Measurements from ENCODE around the gene LETM1. TPM values are rescaled to one million over a fixed set of nuclear protein-coding genes. Genes with fewer than 3 reads are reported as not detected.

Gene LETM1
- total RNA-seq, 2 experiments from 2014 or later: 58.3 to 66.8 TPM

DNA sequence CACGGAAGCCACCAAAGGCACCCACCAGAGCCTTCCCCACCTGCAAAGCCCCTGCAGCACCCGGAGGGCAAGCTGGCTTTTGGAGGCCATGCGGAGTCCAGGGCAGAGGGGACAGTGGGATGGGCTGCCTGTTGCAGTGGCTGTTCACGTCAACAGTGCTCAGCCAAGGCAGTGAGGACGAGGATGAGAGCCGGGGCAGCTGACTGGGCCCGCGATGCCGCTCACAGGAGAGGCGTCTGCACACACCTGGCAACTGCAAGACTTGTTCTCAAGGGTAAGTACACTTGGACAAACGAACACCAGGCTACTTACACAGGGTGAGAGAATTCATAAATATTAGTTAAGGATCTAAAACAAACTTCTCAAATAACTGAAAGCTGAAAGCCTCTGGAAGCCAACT lies 43.2 kb downstream of the LETM1 start:
- no TSS peak for BruUV-seq (replicated peaks)
- Histone ChIP-seq H3K36me3 (ENCODE audit: insufficient read depth, low read length) (peaks cover 45% of the 10 kb centered on the region; the same call in 1 of the 2 replicates), H3K9me3 (ENCODE audit: low read length) (no peaks in the 10 kb centered on the region), H2AFZ (ENCODE audit: low read length) (no peak overlapping the region), H3K9me2 (ENCODE audit: insufficient read depth, low read length) (no peaks in the 10 kb centered on the region), H3K4me1 (ENCODE audit: insufficient read depth, low read length, poor library complexity, severe bottlenecking) (no peaks in the 10 kb centered on the region), H3K4me3 (ENCODE audit: low read depth, low read length, poor library complexity, severe bottlenecking) (no peak overlapping the region), H3K27ac (ENCODE audit: low read depth, low read length, poor library complexity, severe bottlenecking) (no peak overlapping the region), H3K79me2 (ENCODE audit: insufficient read depth, low read depth, low read length) (no peaks in the 10 kb centered on the region), H3K4me2 (ENCODE audit: low read length) (no peak overlapping the region), H4K20me1 (ENCODE audit: insufficient read depth, low read length) (no peaks in the 10 kb centered on the region)
- TF ChIP-seq, protein P1, sequence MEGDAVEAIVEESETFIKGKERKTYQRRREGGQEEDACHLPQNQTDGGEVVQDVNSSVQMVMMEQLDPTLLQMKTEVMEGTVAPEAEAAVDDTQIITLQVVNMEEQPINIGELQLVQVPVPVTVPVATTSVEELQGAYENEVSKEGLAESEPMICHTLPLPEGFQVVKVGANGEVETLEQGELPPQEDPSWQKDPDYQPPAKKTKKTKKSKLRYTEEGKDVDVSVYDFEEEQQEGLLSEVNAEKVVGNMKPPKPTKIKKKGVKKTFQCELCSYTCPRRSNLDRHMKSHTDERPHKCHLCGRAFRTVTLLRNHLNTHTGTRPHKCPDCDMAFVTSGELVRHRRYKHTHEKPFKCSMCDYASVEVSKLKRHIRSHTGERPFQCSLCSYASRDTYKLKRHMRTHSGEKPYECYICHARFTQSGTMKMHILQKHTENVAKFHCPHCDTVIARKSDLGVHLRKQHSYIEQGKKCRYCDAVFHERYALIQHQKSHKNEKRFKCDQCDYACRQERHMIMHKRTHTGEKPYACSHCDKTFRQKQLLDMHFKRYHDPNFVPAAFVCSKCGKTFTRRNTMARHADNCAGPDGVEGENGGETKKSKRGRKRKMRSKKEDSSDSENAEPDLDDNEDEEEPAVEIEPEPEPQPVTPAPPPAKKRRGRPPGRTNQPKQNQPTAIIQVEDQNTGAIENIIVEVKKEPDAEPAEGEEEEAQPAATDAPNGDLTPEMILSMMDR (conservative IDR thresholded peaks at IDR 0.05; ENCODE audit: low read length): no peak
- no peak for TF ChIP-seq EZH2phosphoT487 (IDR thresholded peaks at IDR 0.05; ENCODE audit: borderline replicate concordance, low read depth, low read length)
- ChIA-PET POLR2A (interaction anchor here (0.7 kb wide), 1 partner anchor 183 kb away, joined by 3 read pairs; no protein-coding TSS in a partner anchor), CTCF (ENCODE audit: unreplicated experiment) (interaction anchor here (0.6 kb wide), 1 partner anchor 242 kb away, joined by 3 read pairs; no protein-coding TSS in a partner anchor)
- intact Hi-C loops (cut with micrococcal nuclease; ENCODE audit: unreplicated experiment): loop anchor here (5.0 kb wide), 1 partner anchor 50 kb away; no protein-coding TSS in a partner anchor
- DNase-seq (ENCODE audit: low spot score): no peak

DNA sequence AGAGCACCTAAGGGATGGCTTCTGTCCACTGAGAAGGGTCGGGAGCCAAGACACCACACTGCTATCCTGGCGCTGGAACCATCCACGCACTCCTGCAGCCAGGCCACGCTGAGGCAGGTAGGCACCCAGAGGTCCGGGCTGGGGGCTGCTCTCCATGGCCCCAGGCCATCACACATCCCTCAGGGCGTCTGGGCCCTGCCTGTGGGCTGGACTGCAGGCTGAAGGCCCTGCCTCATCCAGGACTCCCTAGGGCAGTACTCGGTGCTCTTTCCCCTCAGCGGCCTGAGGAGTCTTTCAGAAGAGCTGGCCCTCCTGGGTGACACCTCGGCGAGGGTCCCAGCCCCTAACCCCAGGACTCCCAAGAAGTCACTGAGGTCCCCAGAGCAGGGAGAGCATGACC lies 45.2 kb downstream of the LETM1 start:
- POLR2A ChIA-PET: interaction anchor here (0.5 kb wide), 1 partner anchor 103 kb away, joined by 5 read pairs; no protein-coding TSS in a partner anchor
- no TSS peak for BruUV-seq (replicated peaks)
- TF ChIP-seq, protein P1 (conservative IDR thresholded peaks at IDR 0.05; ENCODE audit: low read length): no peak
- TF ChIP-seq EZH2phosphoT487 (IDR thresholded peaks at IDR 0.05; ENCODE audit: borderline replicate concordance, low read depth, low read length): no peak
- no peak for DNase-seq (ENCODE audit: low spot score)
- peaks cover 28% of the 10 kb centered on the region; the same call in 1 of the 2 replicates for H3K36me3 ChIP-seq (ENCODE audit: insufficient read depth, low read length)
- no peak overlapping the region for H2AFZ ChIP-seq (ENCODE audit: low read length)
- H3K4me2 ChIP-seq (ENCODE audit: low read length): no peak overlapping the region
- H3K9me2 ChIP-seq (ENCODE audit: insufficient read depth, low read length): no peaks in the 10 kb centered on the region
- H3K9me3 ChIP-seq (ENCODE audit: low read length): no peaks in the 10 kb centered on the region
- no peaks in the 10 kb centered on the region for H3K79me2 ChIP-seq (ENCODE audit: insufficient read depth, low read depth, low read length)
- intact Hi-C loops (cut with micrococcal nuclease; ENCODE audit: unreplicated experiment): loop anchor here (1.0 to 5.0 kb wide), 2 partner anchors 48 to 62 kb away; no protein-coding TSS in a partner anchor
- H3K27ac ChIP-seq (ENCODE audit: low read depth, low read length, poor library complexity, severe bottlenecking): no peak overlapping the region
- no peaks in the 10 kb centered on the region for H4K20me1 ChIP-seq (ENCODE audit: insufficient read depth, low read length)
- H3K4me1 ChIP-seq (ENCODE audit: insufficient read depth, low read length, poor library complexity, severe bottlenecking): peaks cover 5% of the 10 kb centered on the region
- H3K4me3 ChIP-seq (ENCODE audit: low read depth, low read length, poor library complexity, severe bottlenecking): no peak overlapping the region
- CTCF ChIA-PET (ENCODE audit: unreplicated experiment): no interaction called here

Data from OCI-LY7 (cell line).